Stimulated activated CD4-positive, alpha-beta T cell treated with anti-CD3 and anti-CD28 coated beads, Interleukin-12 subunit alpha, Interleukin-12 subunit beta, amount 100 ng/mL, for 48 hours (primary cell): ENCODE data around the gene DIP2C.
"Not testable (repeated sequence)": the region's sequence is repeated elsewhere in the genome, so short reads cannot be mapped to it uniquely, and the experiment has no call there.

Experiments
- DNase-seq, 3 donors: peaks; one replicate each; pipeline ENCODE4 v3.0.0-alpha.2; 2020; ENCODE audit warnings: low read depth in 2 of 3, low spot score in 1 of 3

The DIP2C gene

GRCh38 chr10:538895-539294 lies 150.6 kb downstream of the DIP2C start:
- DNase-seq: no peak

GRCh38 chr10:536935-537334 lies 152.5 kb downstream of the DIP2C start:
- DNase-seq: no peak

GRCh38 chr10:536371-536925 lies 153.0 kb downstream of the DIP2C start:
- DNase-seq: no peak

- DNase-seq: no peak
These were observed 153.5 kb downstream of the DIP2C start for GRCh38 chr10:535952-536351.

- DNase-seq: no peak
These were observed 154.4 kb downstream of the DIP2C start for GRCh38 chr10:535051-535450.

GRCh38 chr10:534047-534566 lies 155.4 kb downstream of the DIP2C start:
- no peak for DNase-seq

- DNase-seq: no peak
These were observed 155.9 kb downstream of the DIP2C start for GRCh38 chr10:533611-534010.

- no peak for DNase-seq
These were observed 156.3 kb downstream of the DIP2C start for GRCh38 chr10:533186-533585.

- not testable (repeated sequence) for DNase-seq
These were observed 157.1 kb downstream of the DIP2C start for GRCh38 chr10:532331-532730.

- no peak for DNase-seq
These were observed 157.9 kb downstream of the DIP2C start for GRCh38 chr10:531541-531940.

GRCh38 chr10:530717-531116 lies 158.8 kb downstream of the DIP2C start:
- no peak for DNase-seq

GRCh38 chr10:529468-530230 lies 159.8 kb downstream of the DIP2C start:
- no peak for DNase-seq

GRCh38 chr10:528173-529165 lies 161.0 kb downstream of the DIP2C start:
- DNase-seq: no peak

- no peak for DNase-seq
These were observed 162.1 kb downstream of the DIP2C start for GRCh38 chr10:527416-527815.

- no peak for DNase-seq
These were observed 162.7 kb downstream of the DIP2C start for GRCh38 chr10:526651-527312.

GRCh38 chr10:525565-526315 lies 163.7 kb downstream of the DIP2C start:
- DNase-seq: no peak

- DNase-seq: no peak
These were observed 165.5 kb downstream of the DIP2C start for GRCh38 chr10:523925-524324.

- DNase-seq: no peak
These were observed 167.1 kb downstream of the DIP2C start for GRCh38 chr10:522350-522749.

GRCh38 chr10:521261-522250 lies 167.9 kb downstream of the DIP2C start:
- DNase-seq: no peak
